ENCODE results near the gene ATG5. TPM values are rescaled to one million over a fixed set of nuclear protein-coding genes. Genes with fewer than 3 reads are reported as not detected.

The ATG5 gene
- total and polyA plus RNA-seq, 2 experiments from 2014 or later: 35.4 to 42.8 TPM

GRCh38 chr6:106247733-106248132 is 77.8 kb downstream of the ATG5 start:
- Histone ChIP-seq H2AFZ (no peak overlapping the region), H3K9me2 (replicated peaks; ENCODE audit: insufficient read depth) (no peaks in the 10 kb centered on the region), H3K27me3 (no peaks in the 10 kb centered on the region), H3K79me2 (peaks cover 4% of the 10 kb centered on the region), H3K4me2 (no peak overlapping the region), H3K36me3 (replicated peaks; ENCODE audit: insufficient read depth, low read depth) (no peaks in the 10 kb centered on the region), H3K4me1 (ENCODE audit: insufficient read depth) (no peaks in the 10 kb centered on the region), H4K20me1 (ENCODE audit: insufficient read depth, poor library complexity, severe bottlenecking) (no peaks in the 10 kb centered on the region), H3K9me3 (ENCODE audit: low read depth) (no peaks in the 10 kb centered on the region), H3K27ac (no peak overlapping the region), H3K4me3 (no peak overlapping the region)
- TF ChIP-seq CTCF (IDR thresholded peaks at IDR 0.05; ENCODE audit: poor library complexity): no peak
- no peak for TF ChIP-seq EZH2phosphoT487 (IDR thresholded peaks at IDR 0.05; ENCODE audit: low read depth, severe bottlenecking, unreplicated experiment)
- TF ChIP-seq EZH2 (IDR thresholded peaks at IDR 0.05; ENCODE audit: borderline replicate concordance): no peak
- 92% methylated on average over 4 of the region's 4 CpGs for WGBS (ENCODE audit: low lambda C conversion rate, missing lambda C conversion rate)
- DNase-seq (ENCODE audit: low spot score): no peak

GRCh38 chr6:106247293-106247692 is 78.3 kb downstream of the ATG5 start:
- no peaks in the 10 kb centered on the region for H3K9me3 ChIP-seq (ENCODE audit: low read depth)
- no peaks in the 10 kb centered on the region for H3K27me3 ChIP-seq
- H3K27ac ChIP-seq: no peak overlapping the region
- no peak for DNase-seq (ENCODE audit: low spot score)
- H4K20me1 ChIP-seq (ENCODE audit: insufficient read depth, poor library complexity, severe bottlenecking): no peaks in the 10 kb centered on the region
- peaks cover 4% of the 10 kb centered on the region for H3K79me2 ChIP-seq
- no peak overlapping the region for H3K4me2 ChIP-seq
- H3K4me3 ChIP-seq: no peak overlapping the region
- no peak for TF ChIP-seq EZH2phosphoT487 (IDR thresholded peaks at IDR 0.05; ENCODE audit: low read depth, severe bottlenecking, unreplicated experiment)
- TF ChIP-seq EZH2 (IDR thresholded peaks at IDR 0.05; ENCODE audit: borderline replicate concordance): no peak
- no peak for TF ChIP-seq CTCF (IDR thresholded peaks at IDR 0.05; ENCODE audit: poor library complexity)
- no peaks in the 10 kb centered on the region for H3K4me1 ChIP-seq (ENCODE audit: insufficient read depth)
- H3K9me2 ChIP-seq (replicated peaks; ENCODE audit: insufficient read depth): no peaks in the 10 kb centered on the region
- WGBS (ENCODE audit: low lambda C conversion rate, missing lambda C conversion rate): 80% methylated on average over 3 of the region's 3 CpGs
- no peaks in the 10 kb centered on the region for H3K36me3 ChIP-seq (replicated peaks; ENCODE audit: insufficient read depth, low read depth)
- H2AFZ ChIP-seq: no peak overlapping the region

GRCh38 chr6:106244931-106245330 is 80.6 kb downstream of the ATG5 start:
- peaks cover 2% of the 10 kb centered on the region for H3K79me2 ChIP-seq
- WGBS (ENCODE audit: low lambda C conversion rate, missing lambda C conversion rate): 100% methylated on average over 1 of the region's 1 CpG
- no peaks in the 10 kb centered on the region for H3K4me1 ChIP-seq (ENCODE audit: insufficient read depth)
- H3K4me3 ChIP-seq: no peak overlapping the region
- no peaks in the 10 kb centered on the region for H4K20me1 ChIP-seq (ENCODE audit: insufficient read depth, poor library complexity, severe bottlenecking)
- no peaks in the 10 kb centered on the region for H3K9me2 ChIP-seq (replicated peaks; ENCODE audit: insufficient read depth)
- H3K27me3 ChIP-seq: no peaks in the 10 kb centered on the region
- no peaks in the 10 kb centered on the region for H3K36me3 ChIP-seq (replicated peaks; ENCODE audit: insufficient read depth, low read depth)
- TF ChIP-seq CTCF (IDR thresholded peaks at IDR 0.05; ENCODE audit: poor library complexity) (no peak), EZH2phosphoT487 (IDR thresholded peaks at IDR 0.05; ENCODE audit: low read depth, severe bottlenecking, unreplicated experiment) (no peak), EZH2 (IDR thresholded peaks at IDR 0.05; ENCODE audit: borderline replicate concordance) (no peak)
- DNase-seq (ENCODE audit: low spot score): no peak
- no peak overlapping the region for H3K4me2 ChIP-seq
- H3K9me3 ChIP-seq (ENCODE audit: low read depth): no peaks in the 10 kb centered on the region
- H3K27ac ChIP-seq: no peak overlapping the region
- H2AFZ ChIP-seq: no peak overlapping the region

GRCh38 chr6:106244521-106244920 is 81.0 kb downstream of the ATG5 start:
- Histone ChIP-seq H3K4me1 (ENCODE audit: insufficient read depth) (no peaks in the 10 kb centered on the region), H3K4me2 (no peak overlapping the region), H3K79me2 (peaks cover 5% of the 10 kb centered on the region), H4K20me1 (ENCODE audit: insufficient read depth, poor library complexity, severe bottlenecking) (no peaks in the 10 kb centered on the region), H2AFZ (no peak overlapping the region), H3K27ac (no peak overlapping the region), H3K9me3 (ENCODE audit: low read depth) (no peaks in the 10 kb centered on the region), H3K9me2 (replicated peaks; ENCODE audit: insufficient read depth) (no peaks in the 10 kb centered on the region), H3K27me3 (no peaks in the 10 kb centered on the region), H3K4me3 (no peak overlapping the region), H3K36me3 (replicated peaks; ENCODE audit: insufficient read depth, low read depth) (no peaks in the 10 kb centered on the region)
- 95% methylated on average over 1 of the region's 1 CpG for WGBS (ENCODE audit: low lambda C conversion rate, missing lambda C conversion rate)
- DNase-seq (ENCODE audit: low spot score): no peak
- TF ChIP-seq EZH2 (IDR thresholded peaks at IDR 0.05; ENCODE audit: borderline replicate concordance): no peak
